ENCODE data around the gene SLC7A1.

- TF ChIP-seq CTCF (IDR thresholded peaks at IDR 0.05; ENCODE audit: low read depth, low read length, missing input control) (no peak), RAD21 (IDR thresholded peaks at IDR 0.05) (no peak), GABPA (IDR thresholded peaks at IDR 0.05 in 1 of 2, conservative IDR thresholded peaks at IDR 0.05 in 1 of 2) (no peak), EGR1 (IDR thresholded peaks at IDR 0.05; ENCODE audit: low read depth in 2 of 2) (no peak), REST (IDR thresholded peaks at IDR 0.05) (no peak), SP1 (IDR thresholded peaks at IDR 0.05) (no peak), ATF3 (IDR thresholded peaks at IDR 0.05) (no peak), RXRA (IDR thresholded peaks at IDR 0.05) (no peak), FOXA1 (IDR thresholded peaks at IDR 0.05) (no peak), HNF4G (IDR thresholded peaks at IDR 0.05) (no peak)
These were observed 54.1 kb downstream of the SLC7A1 start for GRCh38 chr13:29541400-29541799.
